NCI-H1436 treated with DMSO at 0.1 percent for 48 hours (cell line): Measurements from ENCODE around the gene TNFSF12.

Experiments
- DNase-seq: peaks from one replicate; lab custom pipeline; 2025; lab: John Stamatoyannopoulos, UW

Gene TNFSF12, protein sequence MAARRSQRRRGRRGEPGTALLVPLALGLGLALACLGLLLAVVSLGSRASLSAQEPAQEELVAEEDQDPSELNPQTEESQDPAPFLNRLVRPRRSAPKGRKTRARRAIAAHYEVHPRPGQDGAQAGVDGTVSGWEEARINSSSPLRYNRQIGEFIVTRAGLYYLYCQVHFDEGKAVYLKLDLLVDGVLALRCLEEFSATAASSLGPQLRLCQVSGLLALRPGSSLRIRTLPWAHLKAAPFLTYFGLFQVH

DNA sequence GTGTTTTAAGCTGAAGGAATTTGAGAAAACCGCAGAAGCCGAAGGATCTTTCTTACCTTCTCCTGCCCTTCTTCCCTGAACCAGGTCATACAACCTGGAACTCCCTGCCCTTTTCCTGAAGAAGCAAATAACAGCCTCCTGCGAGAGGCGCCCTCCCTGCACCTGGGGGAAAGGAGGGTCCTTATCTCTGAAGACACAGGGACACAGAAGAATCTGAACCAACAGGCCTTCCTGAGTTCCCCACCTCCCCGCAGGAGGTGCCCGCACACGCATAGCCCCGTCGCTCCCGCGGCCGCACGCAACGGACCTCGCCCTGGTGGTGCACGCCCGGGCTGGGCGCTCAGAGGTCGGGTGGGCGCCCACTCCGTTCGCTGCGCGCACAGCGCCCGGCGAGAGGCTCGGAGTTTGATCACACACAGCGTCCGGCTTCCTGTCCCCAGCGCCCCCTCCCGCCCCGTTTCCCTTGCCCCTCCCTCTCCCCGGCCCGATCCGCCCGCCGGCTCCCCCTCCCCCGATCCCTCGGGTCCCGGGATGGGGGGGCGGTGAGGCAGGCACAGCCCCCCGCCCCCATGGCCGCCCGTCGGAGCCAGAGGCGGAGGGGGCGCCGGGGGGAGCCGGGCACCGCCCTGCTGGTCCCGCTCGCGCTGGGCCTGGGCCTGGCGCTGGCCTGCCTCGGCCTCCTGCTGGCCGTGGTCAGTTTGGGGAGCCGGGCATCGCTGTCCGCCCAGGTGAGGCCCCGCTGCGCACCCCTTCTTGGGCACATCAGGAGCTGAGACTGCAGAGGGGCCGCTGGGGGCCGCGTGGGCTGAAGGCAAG, at the start of gene TNFSF12:
Gene TNFSF12 (plus strand): TSS at position 474 of the 816 bp plus-strand sequence. CDS start 96 bp downstream, at position 570.
- DNase-seq = no peak

DNA sequence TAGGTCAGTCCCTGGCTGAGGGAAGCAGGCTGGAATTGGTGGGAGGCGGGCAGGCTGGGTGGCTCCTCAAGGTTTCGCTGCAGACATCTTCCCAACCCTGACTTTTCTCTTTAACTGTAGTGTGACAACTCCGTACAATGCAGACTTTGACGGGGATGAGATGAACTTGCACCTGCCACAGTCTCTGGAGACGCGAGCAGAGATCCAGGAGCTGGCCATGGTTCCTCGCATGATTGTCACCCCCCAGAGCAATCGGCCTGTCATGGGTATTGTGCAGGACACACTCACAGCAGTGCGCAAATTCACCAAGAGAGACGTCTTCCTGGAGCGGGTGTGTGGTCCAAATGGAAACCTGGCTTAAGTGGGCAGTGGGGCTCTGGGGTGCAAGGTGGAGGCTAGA, 49.7 kb upstream of the TNFSF12 start:
- no peak for DNase-seq

DNA sequence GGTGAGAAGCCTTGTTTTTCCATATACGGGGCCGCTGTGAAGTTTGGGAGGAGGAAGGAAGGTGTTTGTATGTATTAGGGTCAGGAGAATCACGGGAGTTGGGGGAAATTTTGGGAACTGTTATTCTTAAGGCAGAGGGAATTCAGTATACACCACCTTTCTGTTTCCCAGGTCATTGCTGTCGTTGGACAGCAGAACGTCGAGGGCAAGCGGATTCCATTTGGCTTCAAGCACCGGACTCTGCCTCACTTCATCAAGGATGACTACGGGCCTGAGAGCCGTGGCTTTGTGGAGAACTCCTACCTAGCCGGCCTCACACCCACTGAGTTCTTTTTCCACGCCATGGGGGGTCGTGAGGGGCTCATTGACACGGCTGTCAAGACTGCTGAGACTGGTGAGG, 47.1 kb upstream of the TNFSF12 start:
- no peak for DNase-seq

DNA sequence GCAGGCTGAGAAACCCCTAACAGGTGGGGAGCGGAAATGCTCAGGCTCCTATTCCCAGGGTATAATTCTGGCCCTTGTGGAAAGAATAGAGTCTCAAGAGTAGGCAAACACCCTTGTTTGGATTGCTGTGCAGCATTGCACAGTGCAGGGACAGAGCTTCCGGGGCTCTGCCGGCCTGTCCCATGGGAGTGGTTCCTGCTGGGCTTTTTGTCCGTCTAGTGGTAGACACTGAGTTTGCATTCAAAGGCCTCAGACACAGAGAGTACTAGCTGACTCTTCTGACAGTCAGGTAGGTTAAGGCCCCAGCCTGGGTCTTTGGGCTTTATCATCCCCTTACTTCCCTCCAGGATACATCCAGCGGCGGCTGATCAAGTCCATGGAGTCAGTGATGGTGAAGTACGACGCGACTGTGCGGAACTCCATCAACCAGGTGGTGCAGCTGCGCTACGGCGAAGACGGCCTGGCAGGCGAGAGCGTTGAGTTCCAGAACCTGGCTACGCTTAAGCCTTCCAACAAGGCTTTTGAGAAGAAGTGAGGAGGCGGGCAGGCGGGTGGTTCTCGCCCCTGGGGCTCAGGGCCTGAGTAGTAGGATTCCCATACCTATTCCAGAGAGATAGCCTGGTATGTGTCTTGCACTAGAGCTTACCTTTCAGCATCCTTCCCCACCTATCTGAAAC, 46.5 kb upstream of the TNFSF12 start:
- DNase-seq = no peak

DNA sequence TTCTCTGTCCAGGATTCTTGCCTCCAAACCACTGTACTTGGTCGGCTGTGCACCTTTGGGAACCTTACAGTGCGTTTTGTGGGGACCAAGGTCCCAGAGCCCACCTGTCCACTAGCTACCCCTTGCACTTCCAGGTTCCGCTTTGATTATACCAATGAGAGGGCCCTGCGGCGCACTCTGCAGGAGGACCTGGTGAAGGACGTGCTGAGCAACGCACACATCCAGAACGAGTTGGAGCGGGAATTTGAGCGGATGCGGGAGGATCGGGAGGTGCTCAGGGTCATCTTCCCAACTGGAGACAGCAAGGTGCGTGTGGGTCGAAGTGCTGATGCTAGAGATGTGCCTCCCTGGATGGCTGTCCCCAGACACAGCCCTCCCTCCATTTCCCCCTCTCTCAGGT, 45.9 kb upstream of the TNFSF12 start:
- DNase-seq = no peak

DNA sequence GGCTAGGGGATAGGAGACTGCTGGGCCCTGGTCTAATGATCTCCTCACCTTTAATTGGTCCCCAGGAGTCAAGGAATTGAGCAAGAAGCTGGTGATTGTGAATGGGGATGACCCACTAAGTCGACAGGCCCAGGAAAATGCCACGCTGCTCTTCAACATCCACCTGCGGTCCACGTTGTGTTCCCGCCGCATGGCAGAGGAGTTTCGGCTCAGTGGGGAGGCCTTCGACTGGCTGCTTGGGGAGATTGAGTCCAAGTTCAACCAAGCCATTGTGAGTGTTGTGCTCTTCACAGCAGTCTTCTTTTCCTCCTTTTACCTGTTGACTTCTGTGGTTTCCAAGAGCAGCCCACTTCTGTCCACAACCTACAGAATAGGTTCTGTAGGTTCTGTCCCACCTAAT, 45.3 kb upstream of the TNFSF12 start:
- DNase-seq = no peak

DNA sequence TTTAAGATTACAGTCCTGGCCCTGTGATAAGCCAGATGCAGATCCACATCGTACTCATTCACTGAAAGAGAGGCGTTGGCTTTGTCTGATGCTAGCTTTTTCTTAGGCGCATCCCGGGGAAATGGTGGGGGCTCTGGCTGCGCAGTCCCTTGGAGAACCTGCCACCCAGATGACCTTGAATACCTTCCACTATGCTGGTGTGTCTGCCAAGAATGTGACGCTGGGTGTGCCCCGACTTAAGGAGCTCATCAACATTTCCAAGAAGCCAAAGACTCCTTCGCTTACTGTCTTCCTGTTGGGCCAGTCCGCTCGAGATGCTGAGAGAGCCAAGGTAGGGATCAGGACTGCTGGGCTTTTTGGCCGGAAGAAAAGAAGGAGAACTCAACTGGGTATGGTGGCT, 40.7 kb upstream of the TNFSF12 start:
- no peak for DNase-seq

DNA sequence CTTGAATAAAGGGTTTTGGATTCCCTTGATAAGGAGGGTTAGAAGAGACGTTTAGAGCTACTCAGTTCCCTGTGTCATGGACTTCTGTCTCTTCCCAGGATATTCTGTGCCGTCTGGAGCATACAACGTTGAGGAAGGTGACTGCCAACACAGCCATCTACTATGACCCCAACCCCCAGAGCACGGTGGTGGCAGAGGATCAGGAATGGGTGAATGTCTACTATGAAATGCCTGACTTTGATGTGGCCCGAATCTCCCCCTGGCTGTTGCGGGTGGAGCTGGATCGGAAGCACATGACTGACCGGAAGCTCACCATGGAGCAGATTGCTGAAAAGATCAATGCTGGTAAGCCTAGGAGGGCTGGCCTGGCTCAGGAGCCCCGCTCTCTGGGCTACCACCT, 40.0 kb upstream of the TNFSF12 start:
- DNase-seq = no peak

DNA sequence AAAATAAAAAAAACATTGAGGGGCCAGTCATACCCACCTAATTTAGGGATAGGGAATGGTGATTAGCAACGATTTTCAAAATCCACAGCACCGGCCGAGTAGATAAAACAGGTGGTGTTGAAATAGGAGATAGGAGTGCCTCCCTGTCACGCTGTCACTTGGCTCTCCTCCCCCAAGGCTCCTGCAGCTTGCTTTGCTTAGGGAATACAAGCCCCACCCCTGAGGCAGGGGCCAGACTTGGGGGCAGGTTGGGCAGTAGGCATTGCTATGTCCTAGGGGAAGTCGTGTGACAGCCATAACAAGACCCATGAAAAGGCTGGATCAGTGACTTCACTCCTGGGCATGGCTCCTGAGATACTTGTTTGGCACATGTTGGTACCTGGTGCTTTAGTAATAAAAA, 38.9 kb upstream of the TNFSF12 start:
- DNase-seq = no peak

DNA sequence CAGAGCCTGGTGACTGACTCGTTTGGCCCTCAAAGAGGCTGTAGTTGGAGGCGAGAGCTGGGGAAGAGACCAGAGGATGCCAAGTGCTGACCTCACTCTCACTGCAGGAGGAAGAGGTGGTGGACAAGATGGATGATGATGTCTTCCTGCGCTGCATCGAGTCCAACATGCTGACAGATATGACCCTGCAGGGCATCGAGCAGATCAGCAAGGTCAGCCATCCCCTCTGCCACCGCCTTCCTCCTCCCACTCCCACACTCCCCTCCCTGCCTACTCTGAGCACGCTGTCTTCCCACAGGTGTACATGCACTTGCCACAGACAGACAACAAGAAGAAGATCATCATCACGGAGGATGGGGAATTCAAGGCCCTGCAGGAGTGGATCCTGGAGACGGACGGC, 37.8 kb upstream of the TNFSF12 start:
- DNase-seq = no peak

DNA sequence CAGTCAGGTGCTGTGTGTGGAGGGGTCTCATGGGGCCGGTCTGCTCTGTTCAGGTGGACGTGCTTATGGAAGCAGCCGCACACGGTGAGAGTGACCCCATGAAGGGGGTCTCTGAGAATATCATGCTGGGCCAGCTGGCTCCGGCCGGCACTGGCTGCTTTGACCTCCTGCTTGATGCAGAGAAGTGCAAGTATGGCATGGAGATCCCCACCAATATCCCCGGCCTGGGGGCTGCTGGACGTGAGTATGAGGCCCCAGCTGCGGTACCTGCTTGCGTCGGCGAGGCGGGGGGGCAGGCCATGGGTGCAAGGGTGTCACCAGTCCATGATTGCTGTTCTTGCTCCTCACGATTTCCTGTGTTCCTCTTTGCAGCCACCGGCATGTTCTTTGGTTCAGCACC, 36.8 kb upstream of the TNFSF12 start:
- DNase-seq = no peak

DNA sequence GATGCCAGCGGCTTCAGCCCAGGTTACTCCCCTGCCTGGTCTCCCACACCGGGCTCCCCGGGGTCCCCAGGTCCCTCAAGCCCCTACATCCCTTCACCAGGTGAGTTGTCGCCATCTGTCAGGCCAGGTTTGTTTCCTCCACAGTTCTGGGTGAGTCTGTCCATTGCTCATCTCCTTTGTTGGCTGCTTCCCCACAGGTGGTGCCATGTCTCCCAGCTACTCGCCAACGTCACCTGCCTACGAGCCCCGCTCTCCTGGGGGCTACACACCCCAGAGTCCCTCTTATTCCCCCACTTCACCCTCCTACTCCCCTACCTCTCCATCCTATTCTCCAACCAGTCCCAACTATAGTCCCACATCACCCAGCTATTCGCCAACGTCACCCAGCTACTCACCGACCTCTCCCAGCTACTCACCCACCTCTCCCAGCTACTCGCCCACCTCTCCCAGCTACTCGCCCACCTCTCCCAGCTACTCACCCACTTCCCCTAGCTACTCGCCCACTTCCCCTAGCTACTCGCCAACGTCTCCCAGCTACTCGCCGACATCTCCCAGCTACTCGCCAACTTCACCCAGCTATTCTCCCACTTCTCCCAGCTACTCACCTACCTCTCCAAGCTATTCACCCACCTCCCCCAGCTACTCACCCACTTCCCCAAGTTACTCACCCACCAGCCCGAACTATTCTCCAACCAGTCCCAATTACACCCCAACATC, 35.9 kb upstream of the TNFSF12 start:
- DNase-seq = no peak

DNA sequence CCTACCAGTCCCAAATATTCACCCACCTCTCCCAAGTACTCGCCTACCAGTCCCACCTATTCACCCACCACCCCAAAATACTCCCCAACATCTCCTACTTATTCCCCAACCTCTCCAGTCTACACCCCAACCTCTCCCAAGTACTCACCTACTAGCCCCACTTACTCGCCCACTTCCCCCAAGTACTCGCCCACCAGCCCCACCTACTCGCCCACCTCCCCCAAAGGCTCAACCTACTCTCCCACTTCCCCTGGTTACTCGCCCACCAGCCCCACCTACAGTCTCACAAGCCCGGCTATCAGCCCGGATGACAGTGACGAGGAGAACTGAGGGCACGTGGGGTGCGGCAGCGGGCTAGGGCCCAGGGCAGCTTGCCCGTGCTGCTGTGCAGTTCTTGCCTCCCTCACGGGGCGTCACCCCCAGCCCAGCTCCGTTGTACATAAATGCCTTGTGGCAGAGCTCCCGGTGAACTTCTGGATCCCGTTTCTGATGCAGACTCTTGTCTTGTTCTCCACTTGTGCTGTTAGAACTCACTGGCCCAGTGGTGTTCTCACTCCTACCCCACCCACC, 34.9 kb upstream of the TNFSF12 start:
- no peak for DNase-seq

DNA sequence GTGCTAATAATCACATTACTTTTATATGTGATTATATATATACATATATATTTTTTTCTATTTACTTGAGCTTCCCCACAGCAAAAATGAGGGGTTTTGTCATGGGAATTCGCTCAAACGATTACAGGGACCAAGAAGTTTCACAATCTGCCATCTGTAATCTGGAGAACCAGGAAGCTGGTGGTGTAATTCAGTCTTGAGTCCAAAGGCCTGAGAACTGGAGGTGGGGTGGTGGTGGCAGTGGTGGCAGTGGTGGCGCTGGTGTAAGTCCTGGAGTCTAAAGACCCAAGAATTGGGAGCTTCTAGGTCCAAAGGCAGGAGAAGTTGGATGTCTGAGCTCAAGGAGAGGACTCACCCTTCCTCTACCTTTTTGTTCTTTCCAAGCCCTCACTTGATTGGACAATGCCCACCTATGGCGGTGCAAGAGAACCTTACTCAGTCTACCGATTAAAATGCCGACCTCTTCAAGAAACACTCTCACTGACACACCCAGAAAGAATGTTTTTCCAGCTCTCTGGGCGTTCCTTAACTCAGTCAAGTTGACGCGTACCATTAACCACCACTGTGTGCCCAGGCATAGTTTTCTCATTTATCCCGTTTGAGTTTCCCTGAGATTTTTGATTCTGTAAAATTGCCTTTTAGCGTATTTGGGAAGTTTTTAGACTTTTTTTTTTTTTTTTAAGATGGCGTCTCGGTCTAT, 32.8 kb upstream of the TNFSF12 start:
- DNase-seq = no peak

DNA sequence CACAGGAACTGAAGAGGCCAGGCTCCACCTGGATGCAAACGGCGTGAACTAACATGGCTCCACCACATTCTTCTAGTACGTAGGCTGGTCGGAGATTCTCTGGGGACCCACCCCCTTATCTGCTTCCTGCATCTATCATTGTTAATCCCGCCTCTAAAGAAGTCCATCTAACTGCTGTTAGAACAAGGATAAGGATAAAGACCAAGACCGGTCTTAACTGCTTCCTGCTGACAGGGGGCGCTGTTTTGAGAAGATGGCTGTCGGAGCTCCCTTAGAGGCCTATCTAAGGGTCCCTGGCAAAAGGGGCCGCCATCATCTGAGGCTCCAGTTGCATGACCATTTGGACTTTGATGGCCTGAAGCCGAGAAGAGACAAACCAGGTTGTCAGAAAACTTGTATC, 25.8 kb upstream of the TNFSF12 start:
- DNase-seq = no peak

DNA sequence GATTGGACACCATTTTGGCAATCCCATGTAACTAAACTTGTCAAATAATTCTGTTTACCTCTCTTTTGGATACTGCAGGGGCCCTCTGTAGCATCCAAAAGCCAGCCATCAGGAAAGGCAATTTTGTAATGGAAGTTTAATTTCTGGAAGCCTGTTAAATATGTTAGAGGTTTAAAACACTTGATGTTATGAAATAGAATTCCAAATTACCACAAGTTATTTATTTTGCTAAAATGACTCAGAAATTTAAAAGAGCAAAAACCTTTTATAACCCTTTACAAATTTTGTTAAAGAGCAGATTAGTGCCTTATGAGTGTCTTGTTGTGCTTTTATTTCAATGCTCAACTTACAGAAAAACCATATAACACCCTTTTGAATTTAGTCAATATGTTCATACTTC, 20.0 kb upstream of the TNFSF12 start:
- DNase-seq = no peak

DNA sequence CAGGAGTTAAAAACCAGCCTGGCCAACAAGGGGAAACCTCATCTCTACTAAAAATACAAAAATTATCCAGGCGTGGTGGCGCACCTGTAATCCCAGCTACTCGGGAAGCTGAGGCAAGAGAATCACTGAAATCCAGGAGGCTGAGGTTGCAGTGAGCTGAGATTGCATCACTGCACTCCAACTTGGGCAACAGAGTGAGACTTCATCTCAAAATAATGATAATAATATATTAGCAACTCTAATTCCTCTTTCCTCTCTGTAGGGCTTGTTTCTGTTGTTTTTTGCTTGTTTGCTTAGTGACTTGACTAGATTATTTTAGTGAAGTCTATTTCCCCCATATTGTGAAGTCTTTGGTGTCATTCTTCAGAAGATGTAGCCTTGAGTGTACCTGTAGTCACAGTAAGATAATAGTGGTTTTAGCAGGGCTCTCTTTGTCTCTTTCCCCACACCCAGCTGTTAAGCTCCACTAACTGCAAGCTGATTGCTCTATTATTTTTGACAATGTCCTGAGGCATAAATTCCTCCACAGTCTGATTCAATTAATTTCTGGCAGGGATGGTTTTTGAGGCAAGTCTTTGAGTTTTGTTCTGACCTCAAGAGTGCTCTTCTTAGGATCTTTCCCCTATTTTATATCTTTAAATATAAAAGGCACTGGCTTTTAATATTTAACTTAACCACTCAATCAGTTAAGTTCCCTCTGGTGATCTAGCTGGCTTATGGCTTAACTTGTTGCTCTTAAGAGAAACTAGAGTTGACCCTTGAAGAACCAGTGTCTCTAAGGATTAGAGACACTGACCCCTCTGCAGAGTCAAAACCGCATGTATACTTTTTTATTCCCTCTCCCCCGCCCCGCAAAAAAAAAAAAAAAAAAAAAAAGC, 18.6 kb upstream of the TNFSF12 start:
- no peak for DNase-seq

DNA sequence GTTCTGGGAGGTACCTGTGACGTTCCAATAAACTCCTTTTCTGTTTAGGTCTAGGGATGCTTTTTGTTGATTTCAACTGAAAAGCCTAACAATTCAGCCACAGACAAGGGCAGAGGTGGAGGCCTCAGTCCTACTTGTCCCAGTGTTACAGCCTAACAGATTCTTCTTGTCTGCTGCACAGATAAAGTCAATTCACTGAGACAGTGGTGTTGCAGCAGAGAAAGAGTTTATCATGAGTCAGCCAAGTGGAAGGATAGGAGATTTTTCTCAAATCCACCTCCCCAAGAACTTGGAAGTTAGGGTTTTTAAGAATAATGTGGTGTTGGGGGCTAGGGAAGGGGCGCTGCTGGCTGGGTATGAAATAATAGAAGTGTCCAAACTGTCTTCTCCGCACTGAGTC, 10.8 kb upstream of the TNFSF12 start:
- no peak for DNase-seq

DNA sequence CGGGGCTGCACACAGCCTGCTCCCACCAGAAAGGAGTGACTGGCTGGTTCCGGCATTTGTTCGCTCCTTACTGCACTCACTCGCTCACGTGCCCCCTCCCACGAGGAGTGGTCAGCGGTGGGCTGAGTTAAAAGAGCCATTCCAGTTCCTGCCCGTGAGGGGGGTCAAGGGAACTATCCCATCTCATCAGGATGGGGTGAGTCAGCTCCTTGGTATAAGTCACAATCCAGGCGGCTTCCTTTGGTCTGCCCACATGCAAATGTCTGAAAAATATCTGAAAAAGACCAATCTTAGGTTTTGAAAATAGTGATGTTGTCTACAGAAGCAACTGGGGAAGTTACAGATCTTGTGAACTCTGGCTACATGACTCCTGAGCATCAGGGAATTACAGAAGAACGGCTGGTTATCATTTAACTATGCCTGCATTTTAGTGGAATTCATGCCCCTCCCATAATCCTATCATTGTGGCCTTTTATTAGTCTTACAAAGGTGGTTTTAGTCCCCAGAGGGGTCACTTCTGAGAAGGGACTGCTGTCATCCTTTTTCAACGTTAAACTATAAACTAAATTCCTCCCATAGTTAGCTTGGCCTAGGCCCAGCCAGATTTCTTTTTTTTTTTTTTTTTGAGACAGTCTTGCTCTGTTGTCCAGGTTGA, 9.8 kb upstream of the TNFSF12 start:
- no peak for DNase-seq

DNA sequence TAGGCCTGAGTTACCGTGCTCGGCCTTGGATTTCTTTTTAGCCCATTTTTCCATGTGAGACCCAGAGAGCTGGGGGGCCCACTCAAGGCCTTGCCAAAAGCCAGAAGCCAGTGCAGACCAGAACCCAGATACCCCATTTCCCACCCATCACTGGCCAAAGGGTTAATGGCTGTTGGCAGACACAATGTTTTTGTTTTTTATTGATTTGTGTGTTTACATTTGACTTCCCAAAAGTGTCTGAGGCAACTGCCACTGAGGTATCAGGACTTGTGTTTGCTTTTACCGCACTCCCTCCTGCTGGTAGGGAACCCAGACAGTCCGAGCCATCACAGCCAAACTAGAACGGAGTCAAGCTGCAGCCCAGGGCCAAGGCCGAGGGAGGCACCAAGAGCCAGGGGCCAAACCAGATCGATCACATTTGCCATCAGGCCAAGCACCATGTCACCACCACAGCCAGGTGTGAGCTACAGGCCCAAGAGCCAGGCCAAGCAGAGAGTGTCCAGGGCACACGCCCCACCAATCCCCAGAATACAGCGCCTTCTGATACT, 7.7 kb upstream of the TNFSF12 start:
- no peak for DNase-seq
